CD8-positive, alpha-beta memory T cell (primary cell): ENCODE data around the gene NR3C1. TPM values are rescaled to one million over a fixed set of nuclear protein-coding genes. Genes with fewer than 3 reads are reported as not detected.

Experiments used
- CTCF ChIA-PET: fragments of 350-600 bp; sonication (Branson Sonifier 250); formaldehyde crosslinking; loops from one replicate; lab custom pipeline; 2021; ENCODE audit warnings: antibody characterized with exemption; lab: Charles Lee
- POLR2A ChIA-PET: fragments of 350-600 bp; sonication (Branson Sonifier 250); formaldehyde crosslinking; loops from one replicate; lab custom pipeline; 2021; ENCODE audit warnings: antibody characterized with exemption; lab: Charles Lee
- DNase-seq, 5 donors: peaks; one replicate each; pipeline versions ENCODE4 v3.0.0 to v3.0.0-alpha.2; 2020 to 2022; ENCODE audit warnings: mixed read lengths in 1 of 5
- H3K27ac ChIP-seq: one replicate; pipeline ENCODE4 v1.7.0; 2013; ENCODE audit warnings: low read depth, mild to moderate bottlenecking, low read length, moderate library complexity
- H3K27me3 ChIP-seq: 2 replicates; pipeline ENCODE4 v1.7.0; 2013; ENCODE audit warnings: low read length, mild to moderate bottlenecking; ENCODE audit not compliant: insufficient read depth, poor library complexity, severe bottlenecking
- H3K36me3 ChIP-seq: 2 replicates; pipeline ENCODE4 v1.7.0; 2013; ENCODE audit warnings: mild to moderate bottlenecking, low read length, moderate library complexity; ENCODE audit not compliant: insufficient read depth
- H3K4me1 ChIP-seq: 2 replicates; pipeline ENCODE4 v1.7.0; 2013; ENCODE audit warnings: mild to moderate bottlenecking, low read length, moderate library complexity; ENCODE audit not compliant: insufficient read depth
- H3K4me3 ChIP-seq: 2 replicates; pipeline ENCODE4 v1.7.0; 2013; ENCODE audit warnings: mild to moderate bottlenecking, low read length
- H3K9me3 ChIP-seq: 2 replicates; pipeline ENCODE4 v1.7.0; 2013; ENCODE audit warnings: mild to moderate bottlenecking, low read length
- H3K27ac Mint-ChIP-seq, 8 donors: one replicate each; pipeline ENCODE4 v1.8.0; 2020 to 2021; ENCODE audit warnings: mixed read lengths in 8 of 8, mild to moderate bottlenecking in 6 of 8, inconsistent platforms in 3 of 8, moderate library complexity in 3 of 8
- H3K27me3 Mint-ChIP-seq, 2 donors: one replicate each; pipeline ENCODE4 v1.8.0; 2020 to 2021; ENCODE audit warnings: mixed read lengths in 2 of 2, mild to moderate bottlenecking in 1 of 2, moderate library complexity in 1 of 2
- H3K36me3 Mint-ChIP-seq, 3 donors: one replicate each; pipeline ENCODE4 v1.8.0; 2020 to 2021; ENCODE audit warnings: mixed read lengths in 3 of 3, inconsistent platforms in 1 of 3, mild to moderate bottlenecking in 1 of 3
- H3K4me1 Mint-ChIP-seq, 3 donors: one replicate each; pipeline ENCODE4 v1.8.0; 2020 to 2021; ENCODE audit warnings: mixed read lengths in 3 of 3, inconsistent platforms in 1 of 3, mild to moderate bottlenecking in 1 of 3
- H3K4me3 Mint-ChIP-seq, 7 donors: one replicate each; pipeline ENCODE4 v1.8.0; 2020 to 2021; ENCODE audit warnings: mixed read lengths in 7 of 7, mild to moderate bottlenecking in 6 of 7, moderate library complexity in 4 of 7, inconsistent platforms in 2 of 7
- H3K9me3 Mint-ChIP-seq, 5 donors: one replicate each; pipeline ENCODE4 v1.8.0; 2020 to 2022; ENCODE audit warnings: mixed read lengths in 5 of 5, mild to moderate bottlenecking in 3 of 5, moderate library complexity in 2 of 5, inconsistent platforms in 1 of 5
- polyA plus RNA-seq: library from polyadenylated mRNA; unstranded; fragments of 300-500 nt; fragmentation: Illumina TruSeq; gene quantifications from one replicate; pipeline ENCODE4 v1.2.3, GENCODE V29; 2021
- total RNA-seq, 2 experiments: library from RNA; stranded (reverse); gene quantifications; one replicate each; pipeline ENCODE4 v1.2.3, GENCODE V29; 2021

Gene NR3C1
- total and polyA plus RNA-seq, 3 experiments from 2014 or later, result 65.3 to 85.5 (median 66.5) TPM

DNA sequence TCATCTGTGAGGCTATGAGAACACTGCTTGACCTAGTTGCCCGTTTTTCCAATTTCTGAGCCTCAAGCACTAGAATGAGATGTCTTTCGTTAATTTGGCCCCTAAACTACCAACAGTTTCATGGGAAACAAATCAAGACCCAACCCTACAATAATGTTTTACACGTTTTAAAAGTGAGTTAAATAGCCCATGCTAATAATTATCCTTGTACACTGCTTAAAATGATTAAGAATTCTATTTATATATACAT, 2.3 kb upstream of the NR3C1 start:
- peak overlapping the region; percentile 98 for H3K4me3 ChIP-seq
- Mint-ChIP-seq H3K9me3 (no peaks in the 10 kb centered on the region), H3K36me3 (peaks cover 0 to 25% (median 0%) of the 10 kb centered on the region in 3 donors), H3K27ac (peak overlapping the region; percentile 96 to 100 (median 99)), H3K27me3 (peaks cover 0 to 1% of the 10 kb centered on the region in 2 donors), H3K4me3 (peak overlapping the region; percentile 90 to 99 (median 96)), H3K4me1 (peaks cover 27 to 41% (median 39%) of the 10 kb centered on the region in 3 donors)
- POLR2A ChIA-PET, result no interaction called here
- H3K36me3 ChIP-seq, result no peaks in the 10 kb centered on the region
- H3K27ac ChIP-seq, result peak overlapping the region; percentile 92
- H3K4me1 ChIP-seq, result peaks cover 16% of the 10 kb centered on the region
- CTCF ChIA-PET, result no interaction called here
- no peaks in the 10 kb centered on the region for H3K9me3 ChIP-seq
- peaks cover 4% of the 10 kb centered on the region for H3K27me3 ChIP-seq
- no peak for DNase-seq

DNA sequence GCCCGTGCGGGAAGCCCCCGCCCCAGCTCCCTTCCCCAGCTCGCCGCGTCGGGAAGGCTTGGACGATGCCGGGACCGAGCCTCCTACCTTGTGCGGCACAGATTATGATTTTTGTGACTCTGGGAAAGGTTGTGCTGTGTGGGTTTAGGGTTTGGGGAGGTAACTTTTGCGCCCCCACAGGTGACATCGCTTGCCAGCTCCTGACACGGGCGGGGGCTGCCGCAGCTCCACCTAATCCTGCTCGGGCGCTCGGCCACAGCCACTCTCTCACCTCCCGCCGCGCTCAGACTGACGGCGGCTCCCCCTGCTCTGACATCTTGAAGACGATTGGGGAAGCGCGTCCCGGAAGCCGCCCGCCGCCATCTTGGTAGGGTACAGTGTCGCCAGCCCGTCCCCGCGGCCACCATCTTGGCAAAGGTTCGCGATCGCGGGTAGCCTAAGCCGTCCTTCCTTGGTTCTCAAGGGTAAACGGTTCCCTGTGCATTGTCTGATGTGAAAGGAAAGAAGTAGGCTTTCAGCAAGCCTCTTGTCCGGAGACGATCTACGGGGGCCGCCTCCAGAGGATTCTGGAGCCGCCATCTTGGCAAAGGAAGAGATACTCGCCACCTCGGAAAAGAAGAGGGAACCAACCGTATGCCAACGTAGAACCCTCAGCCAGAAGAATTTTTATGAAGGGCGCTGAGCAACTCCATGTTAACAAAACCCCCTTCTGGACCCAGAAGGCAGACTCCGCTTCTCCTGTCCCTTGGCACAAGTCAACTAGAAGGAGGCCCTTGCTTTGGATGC, 1.8 kb upstream of the NR3C1 start:
- no peaks in the 10 kb centered on the region for H3K9me3 ChIP-seq
- Mint-ChIP-seq H3K4me1 (peaks cover 33 to 41% (median 39%) of the 10 kb centered on the region in 3 donors), H3K27ac (peak overlapping the region; percentile 96 to 100 (median 99)), H3K4me3 (peak overlapping the region; percentile 90 to 99 (median 96)), H3K36me3 (peaks cover 0 to 30% (median 0%) of the 10 kb centered on the region in 3 donors), H3K27me3 (peaks cover 0 to 1% of the 10 kb centered on the region in 2 donors), H3K9me3 (no peaks in the 10 kb centered on the region)
- DNase-seq, result peak; percentile 86 to 95 (median 91)
- H3K36me3 ChIP-seq, result no peaks in the 10 kb centered on the region
- peaks cover 21% of the 10 kb centered on the region for H3K4me1 ChIP-seq
- H3K27ac ChIP-seq, result peak overlapping the region; percentile 92
- ChIA-PET CTCF (interaction anchor here (1.2 to 3.0 kb wide), 12 partner anchors 9 to 785 kb away, joined by 3 to 71 read pairs (median 6); no protein-coding TSS in a partner anchor), POLR2A (interaction anchor here (0.6 to 3.0 kb wide), 20 partner anchors 8 to 785 kb away, joined by 3 to 123 read pairs (median 4); no protein-coding TSS in a partner anchor)
- peaks cover 4% of the 10 kb centered on the region for H3K27me3 ChIP-seq
- peak overlapping the region; percentile 98 for H3K4me3 ChIP-seq

DNA sequence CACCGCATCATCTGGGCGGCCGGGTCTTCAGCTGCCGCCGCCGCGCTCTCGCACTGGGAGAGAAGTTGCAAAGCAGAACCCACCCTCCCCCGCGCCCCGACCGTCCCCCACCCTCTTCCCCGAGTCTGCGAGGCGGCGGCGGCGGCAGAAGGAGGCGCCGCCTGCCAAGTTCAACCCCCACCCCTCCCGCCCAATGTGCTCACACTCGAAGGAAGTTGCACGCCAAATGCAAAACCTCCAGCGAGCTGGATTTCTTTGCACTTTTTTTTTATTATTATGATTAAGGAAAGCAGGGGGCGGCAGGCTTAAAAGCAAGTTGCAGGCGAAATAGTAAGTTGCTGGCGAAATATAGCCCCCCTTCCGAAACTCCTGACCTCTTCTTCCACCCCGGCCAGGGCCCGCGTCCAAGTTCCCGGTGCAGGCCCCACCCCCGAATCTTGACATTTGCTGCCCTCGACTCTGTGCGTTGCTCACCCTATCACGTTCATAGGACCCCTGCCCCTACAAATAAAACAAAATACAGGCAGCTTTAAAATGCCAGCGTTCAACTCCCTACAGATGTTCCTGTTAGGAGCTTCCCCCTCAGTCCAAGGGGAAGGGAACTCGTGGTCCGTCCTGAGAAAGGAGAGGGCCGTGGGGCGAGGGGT, 1.1 kb upstream of the NR3C1 start:
- Mint-ChIP-seq H3K4me1 (peaks cover 36 to 41% (median 39%) of the 10 kb centered on the region in 3 donors), H3K27me3 (no peaks in the 10 kb centered on the region), H3K27ac (peak overlapping the region; percentile 96 to 100 (median 99)), H3K36me3 (peaks cover 6 to 37% (median 7%) of the 10 kb centered on the region in 3 donors), H3K4me3 (peak overlapping the region; percentile 90 to 99 (median 96)), H3K9me3 (no peaks in the 10 kb centered on the region)
- Histone ChIP-seq H3K36me3 (no peaks in the 10 kb centered on the region), H3K9me3 (no peaks in the 10 kb centered on the region), H3K4me1 (peaks cover 28% of the 10 kb centered on the region), H3K4me3 (peak overlapping the region; percentile 98), H3K27ac (peak overlapping the region; percentile 92), H3K27me3 (peaks cover 1% of the 10 kb centered on the region)
- DNase-seq, result peak in 4 of 5 donors; percentile 64 to 80 (median 76)
- POLR2A ChIA-PET, result interaction anchor here (0.6 to 3.0 kb wide), 31 partner anchors 9 to 786 kb away, joined by 3 to 123 read pairs (median 4); partner anchors contain the start of genes KCTD16 and YIPF5
- CTCF ChIA-PET, result interaction anchor here (0.8 to 3.0 kb wide), 21 partner anchors 9 to 786 kb away, joined by 3 to 71 read pairs (median 4); no protein-coding TSS in a partner anchor

DNA sequence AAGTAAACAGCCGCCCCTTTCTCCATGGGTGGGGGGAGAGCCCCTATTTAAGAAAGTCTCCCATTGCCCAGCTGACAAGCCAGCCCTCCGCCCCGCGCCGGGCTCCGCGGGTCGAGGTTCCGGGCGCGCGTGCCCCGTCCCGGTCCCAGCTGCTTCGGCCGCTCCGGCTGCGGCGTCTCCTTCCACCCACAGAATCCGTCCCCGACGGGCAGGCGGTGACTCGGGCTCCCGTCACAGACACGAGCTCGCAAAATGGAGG, 223 bp downstream of the NR3C1 start:
- Histone ChIP-seq H3K9me3 (no peaks in the 10 kb centered on the region), H3K36me3 (no peaks in the 10 kb centered on the region), H3K4me1 (peaks cover 40% of the 10 kb centered on the region), H3K27me3 (no peaks in the 10 kb centered on the region), H3K4me3 (peak overlapping the region; percentile 57), H3K27ac (peak overlapping the region; percentile 82)
- POLR2A ChIA-PET, result interaction anchor here (0.6 to 3.0 kb wide), 20 partner anchors 10 to 787 kb away, joined by 3 to 123 read pairs (median 4); no protein-coding TSS in a partner anchor
- Mint-ChIP-seq H3K4me3 (peak overlapping the region; percentile 80 to 98 (median 93)), H3K9me3 (no peaks in the 10 kb centered on the region), H3K36me3 (peaks cover 13 to 50% (median 14%) of the 10 kb centered on the region in 3 donors), H3K27me3 (no peaks in the 10 kb centered on the region), H3K27ac (peak overlapping the region in 7 of 8 donors; percentile 68 to 99 (median 85)), H3K4me1 (peaks cover 48 to 53% (median 48%) of the 10 kb centered on the region in 3 donors)
- no peak for DNase-seq
- CTCF ChIA-PET, result interaction anchor here (0.5 to 3.0 kb wide), 27 partner anchors 9 to 785 kb away, joined by 3 to 71 read pairs (median 4); no protein-coding TSS in a partner anchor

DNA sequence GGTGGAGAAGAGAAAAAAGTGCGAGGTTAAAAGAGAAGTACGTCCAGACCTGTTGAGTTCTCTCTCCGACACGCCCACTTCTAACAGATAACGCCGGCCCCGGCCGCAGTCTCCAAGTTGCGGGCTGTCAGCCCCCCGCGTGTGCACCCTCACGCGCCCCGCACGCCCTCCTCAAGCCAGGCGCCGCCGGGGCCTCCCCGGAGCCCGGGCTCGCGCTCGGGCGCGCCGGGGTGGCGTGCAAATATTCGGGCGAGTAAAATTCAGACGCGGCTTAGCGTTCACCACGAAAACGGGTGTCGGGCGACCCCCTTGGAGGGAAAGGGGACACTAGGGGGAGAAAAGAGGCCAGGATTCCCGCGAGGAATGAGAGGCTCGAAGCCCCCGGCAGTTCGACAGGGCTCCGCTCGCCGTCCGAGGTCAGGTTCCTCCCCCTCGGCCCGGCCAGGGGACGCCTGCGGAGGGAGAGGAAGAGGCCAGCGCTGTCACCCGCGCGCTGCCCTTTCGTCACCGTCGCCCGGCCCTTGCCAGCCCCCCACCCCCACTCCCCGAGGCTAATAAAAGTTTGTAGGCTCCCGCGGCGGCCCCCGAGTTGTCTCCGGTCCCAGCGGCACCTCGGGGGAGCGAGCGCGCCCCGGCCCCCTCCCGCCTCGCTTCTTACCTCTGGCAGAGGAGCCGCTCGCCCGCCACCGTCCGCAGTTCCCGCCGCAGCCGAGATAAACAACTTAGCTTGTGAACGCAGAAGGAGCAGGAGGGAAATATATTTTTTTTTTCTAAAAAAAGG, 743 bp downstream of the NR3C1 start:
- Histone ChIP-seq H3K4me3 (peak overlapping the region; percentile 93), H3K9me3 (no peaks in the 10 kb centered on the region), H3K27me3 (no peaks in the 10 kb centered on the region), H3K4me1 (peaks cover 40% of the 10 kb centered on the region), H3K27ac (peak overlapping the region; percentile 82), H3K36me3 (no peaks in the 10 kb centered on the region)
- Mint-ChIP-seq H3K27me3 (no peaks in the 10 kb centered on the region), H3K4me3 (peak overlapping the region; percentile 88 to 98 (median 93)), H3K27ac (peak overlapping the region; percentile 74 to 99 (median 92)), H3K4me1 (peaks cover 49 to 57% (median 52%) of the 10 kb centered on the region in 3 donors), H3K9me3 (no peaks in the 10 kb centered on the region), H3K36me3 (peaks cover 13 to 52% (median 14%) of the 10 kb centered on the region in 3 donors)
- ChIA-PET CTCF (interaction anchor here (0.5 to 3.0 kb wide), 23 partner anchors 9 to 786 kb away, joined by 3 to 71 read pairs (median 4); no protein-coding TSS in a partner anchor), POLR2A (interaction anchor here (0.6 to 3.0 kb wide), 17 partner anchors 11 to 787 kb away, joined by 3 to 123 read pairs (median 4); no protein-coding TSS in a partner anchor)
- DNase-seq, result peak; percentile 35 to 77 (median 49)

DNA sequence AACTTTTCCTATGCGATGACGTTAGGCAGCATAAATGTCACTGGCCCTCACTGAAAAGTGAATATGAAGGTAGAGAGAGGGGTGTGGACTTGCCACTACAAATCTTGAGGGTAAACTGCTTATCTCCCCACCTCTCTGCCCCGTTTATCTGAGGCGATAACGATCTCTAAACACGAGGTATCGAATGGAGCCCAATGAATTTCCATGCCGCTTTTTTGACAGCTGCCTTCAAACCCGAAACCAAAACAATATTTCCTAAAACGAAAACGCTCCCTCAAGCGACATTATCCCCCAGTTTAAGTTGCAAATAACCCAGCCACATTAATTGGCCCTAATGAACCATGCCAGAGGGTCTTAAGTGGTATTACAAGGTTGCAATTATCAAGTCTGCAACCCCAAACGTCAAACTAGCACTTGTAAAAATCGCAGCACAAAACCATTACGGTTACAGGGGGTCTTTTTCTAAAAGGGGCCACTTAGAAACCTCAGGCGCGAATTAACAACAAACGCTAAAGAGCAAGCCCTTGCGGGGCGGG, 1.4 kb downstream of the NR3C1 start:
- Mint-ChIP-seq H3K27ac (peak overlapping the region; percentile 74 to 99 (median 92)), H3K4me1 (peaks cover 56 to 64% (median 59%) of the 10 kb centered on the region in 3 donors), H3K4me3 (peak overlapping the region; percentile 88 to 98 (median 93)), H3K36me3 (peaks cover 13 to 58% (median 14%) of the 10 kb centered on the region in 3 donors), H3K27me3 (no peaks in the 10 kb centered on the region), H3K9me3 (no peaks in the 10 kb centered on the region)
- no peaks in the 10 kb centered on the region for H3K27me3 ChIP-seq
- peak overlapping the region; percentile 93 for H3K4me3 ChIP-seq
- no peaks in the 10 kb centered on the region for H3K9me3 ChIP-seq
- peak in 4 of 5 donors; percentile 21 to 48 (median 26) for DNase-seq
- CTCF ChIA-PET, result interaction anchor here (1.6 kb wide), 1 partner anchor 141 kb away, joined by 3 read pairs; no protein-coding TSS in a partner anchor
- POLR2A ChIA-PET, result no interaction called here
- H3K4me1 ChIP-seq, result peaks cover 40% of the 10 kb centered on the region
- peak overlapping the region; percentile 82 for H3K27ac ChIP-seq
- H3K36me3 ChIP-seq, result no peaks in the 10 kb centered on the region
